Caco-2 (cell line): ENCODE results near the gene WLS. TPM values are rescaled to one million over a fixed set of nuclear protein-coding genes. Genes with fewer than 3 reads are reported as not detected.
A peak's percentile ranks its signal among the peaks of the same experiment; 100 is the strongest.

Source experiments
- BruUV-seq: library from RNA; stranded (reverse); fragments of 400-500 nt; replicated peaks from 2 replicates; lab custom pipeline; 2021; lab: Mats Ljungman, UMichigan
- CTCF ChIA-PET: fragments of 300-600 bp; sonication (Branson Sonifier 250); formaldehyde crosslinking; loops from one replicate; lab custom pipeline; 2022; ENCODE audit warnings: antibody characterized with exemption; lab: Charles Lee
- POLR2A ChIA-PET: fragments of 300-600 bp; sonication (Branson Sonifier 250); formaldehyde crosslinking; loops from one replicate; lab custom pipeline; 2022; ENCODE audit warnings: antibody characterized with exemption; lab: Charles Lee
- DNase-seq, 2 experiments: peaks; one replicate each; pipeline versions ENCODE4 v3.0.0 to v3.0.0-alpha.2; 2020 to 2022
- H3K27me3 ChIP-seq: replicated peaks from 2 replicates; pipeline ENCODE4 v1.6.0; 2011; ENCODE audit warnings: low read length; ENCODE audit not compliant: control insufficient read depth, insufficient read depth
- H3K36me3 ChIP-seq: 2 replicates; pipeline ENCODE4 v1.5.1; 2011; ENCODE audit warnings: low read length; ENCODE audit not compliant: control insufficient read depth, insufficient read depth
- H3K4me1 ChIP-seq: fragments of 250-450 bp; sonication (Bioruptor Pico); 2 replicates; pipeline ENCODE4 v1.5.1; 2020; ENCODE audit warnings: mild to moderate bottlenecking
- H3K4me3 ChIP-seq: 2 replicates; pipeline ENCODE4 v1.5.1; 2011; ENCODE audit warnings: low read depth, mild to moderate bottlenecking, control low read depth, low read length
- H3K9me3 ChIP-seq: fragments of 250-450 bp; sonication (Bioruptor Pico); 2 replicates; pipeline ENCODE4 v1.5.1; 2020; ENCODE audit warnings: mild to moderate bottlenecking, moderate library complexity
- H3K27ac Mint-ChIP-seq: one replicate; pipeline ENCODE4 v1.8.0; 2022; ENCODE audit warnings: mixed read lengths; ENCODE audit not compliant: unreplicated experiment
- H3K27me3 Mint-ChIP-seq: one replicate; pipeline ENCODE4 v1.8.0; 2022; ENCODE audit warnings: mixed read lengths; ENCODE audit not compliant: insufficient read depth, unreplicated experiment
- H3K36me3 Mint-ChIP-seq: one replicate; pipeline ENCODE4 v1.8.0; 2022; ENCODE audit warnings: mild to moderate bottlenecking, mixed read lengths; ENCODE audit not compliant: insufficient read depth, unreplicated experiment
- H3K4me1 Mint-ChIP-seq: one replicate; pipeline ENCODE4 v1.8.0; 2022; ENCODE audit warnings: low read depth, mixed read lengths; ENCODE audit not compliant: unreplicated experiment
- H3K4me3 Mint-ChIP-seq: one replicate; pipeline ENCODE4 v1.8.0; 2022; ENCODE audit warnings: mild to moderate bottlenecking, moderate library complexity, mixed read lengths; ENCODE audit not compliant: unreplicated experiment
- H3K9me3 Mint-ChIP-seq: one replicate; pipeline ENCODE4 v1.8.0; 2022; ENCODE audit warnings: mixed read lengths; ENCODE audit not compliant: unreplicated experiment
- intact Hi-C: fragments of 100-400 bp; cut with micrococcal nuclease; formaldehyde crosslinking; loops from one replicate; pipeline ENCODE4 v1.10.0; 2022; ENCODE audit not compliant: unreplicated experiment
- total RNA-seq: library from RNA; stranded (reverse); gene quantifications from 2 replicates; pipeline ENCODE4 v1.2.3, GENCODE V29; 2022
- TF ChIP-seq, protein P1 (sequence below), 2 experiments: fragments of 200-600 bp in 1 of 2; IDR thresholded peaks; 1 replicate in 1 of 2; 2 replicates in 1 of 2; pipeline versions ENCODE4 v1.5.1 to v1.8.0; 2011 to 2022; ENCODE audit warnings: antibody characterized with exemption in 1 of 2, control low read depth in 1 of 2, inconsistent platforms in 1 of 2, low read depth in 1 of 2, low read length in 1 of 2, mild to moderate bottlenecking in 1 of 2, moderate library complexity in 1 of 2; ENCODE audit not compliant: insufficient read depth in 1 of 2, severe bottlenecking in 1 of 2, unreplicated experiment in 1 of 2

Gene WLS
- total RNA-seq, 1 experiment from 2014 or later, result 72.3 TPM

DNA sequence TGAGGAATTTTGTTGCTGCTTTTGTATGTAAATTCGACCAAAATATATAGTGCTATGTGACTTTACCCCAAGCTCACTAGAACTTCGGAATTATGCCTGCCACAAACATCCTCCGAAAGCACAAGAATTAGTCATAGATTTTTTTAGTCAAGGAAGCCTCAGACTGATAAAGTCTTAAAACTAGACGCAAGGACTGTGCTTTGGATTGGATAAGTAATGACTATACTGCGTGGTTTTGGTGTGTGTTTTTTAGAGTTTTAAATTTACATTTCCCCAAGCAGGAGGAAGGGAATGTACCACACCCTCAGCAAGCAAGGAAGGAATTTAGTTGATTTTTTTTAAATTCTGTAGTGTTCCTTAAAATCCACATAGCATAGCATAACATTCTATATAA is 10.3 kb downstream of the WLS start:
- no peak overlapping the region for H3K4me3 ChIP-seq
- Mint-ChIP-seq H3K27me3 (no peaks in the 10 kb centered on the region), H3K4me3 (peak overlapping the region; percentile 29), H3K9me3 (no peaks in the 10 kb centered on the region), H3K4me1 (peaks cover 20% of the 10 kb centered on the region), H3K27ac (peak overlapping the region; percentile 55), H3K36me3 (peaks cover 13% of the 10 kb centered on the region)
- TF ChIP-seq, protein P1, sequence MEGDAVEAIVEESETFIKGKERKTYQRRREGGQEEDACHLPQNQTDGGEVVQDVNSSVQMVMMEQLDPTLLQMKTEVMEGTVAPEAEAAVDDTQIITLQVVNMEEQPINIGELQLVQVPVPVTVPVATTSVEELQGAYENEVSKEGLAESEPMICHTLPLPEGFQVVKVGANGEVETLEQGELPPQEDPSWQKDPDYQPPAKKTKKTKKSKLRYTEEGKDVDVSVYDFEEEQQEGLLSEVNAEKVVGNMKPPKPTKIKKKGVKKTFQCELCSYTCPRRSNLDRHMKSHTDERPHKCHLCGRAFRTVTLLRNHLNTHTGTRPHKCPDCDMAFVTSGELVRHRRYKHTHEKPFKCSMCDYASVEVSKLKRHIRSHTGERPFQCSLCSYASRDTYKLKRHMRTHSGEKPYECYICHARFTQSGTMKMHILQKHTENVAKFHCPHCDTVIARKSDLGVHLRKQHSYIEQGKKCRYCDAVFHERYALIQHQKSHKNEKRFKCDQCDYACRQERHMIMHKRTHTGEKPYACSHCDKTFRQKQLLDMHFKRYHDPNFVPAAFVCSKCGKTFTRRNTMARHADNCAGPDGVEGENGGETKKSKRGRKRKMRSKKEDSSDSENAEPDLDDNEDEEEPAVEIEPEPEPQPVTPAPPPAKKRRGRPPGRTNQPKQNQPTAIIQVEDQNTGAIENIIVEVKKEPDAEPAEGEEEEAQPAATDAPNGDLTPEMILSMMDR (IDR thresholded peaks at IDR 0.05; ENCODE audit: insufficient read depth in 1 of 2, low read depth in 1 of 2, low read length in 1 of 2, severe bottlenecking in 1 of 2, unreplicated experiment in 1 of 2), result no peak
- H3K4me1 ChIP-seq, result peaks cover 43% of the 10 kb centered on the region
- ChIA-PET CTCF (interaction anchor here (0.5 to 1.4 kb wide), 2 partner anchors 10 to 117 kb away, joined by 4 to 7 read pairs; partner anchors contain the start of gene WLS), POLR2A (no interaction called here)
- DNase-seq, result no peak
- H3K36me3 ChIP-seq, result no peaks in the 10 kb centered on the region
- BruUV-seq, result no TSS peak
- H3K9me3 ChIP-seq, result no peaks in the 10 kb centered on the region
- H3K27me3 ChIP-seq, result no peaks in the 10 kb centered on the region
- intact Hi-C loops, result no loop called here

DNA sequence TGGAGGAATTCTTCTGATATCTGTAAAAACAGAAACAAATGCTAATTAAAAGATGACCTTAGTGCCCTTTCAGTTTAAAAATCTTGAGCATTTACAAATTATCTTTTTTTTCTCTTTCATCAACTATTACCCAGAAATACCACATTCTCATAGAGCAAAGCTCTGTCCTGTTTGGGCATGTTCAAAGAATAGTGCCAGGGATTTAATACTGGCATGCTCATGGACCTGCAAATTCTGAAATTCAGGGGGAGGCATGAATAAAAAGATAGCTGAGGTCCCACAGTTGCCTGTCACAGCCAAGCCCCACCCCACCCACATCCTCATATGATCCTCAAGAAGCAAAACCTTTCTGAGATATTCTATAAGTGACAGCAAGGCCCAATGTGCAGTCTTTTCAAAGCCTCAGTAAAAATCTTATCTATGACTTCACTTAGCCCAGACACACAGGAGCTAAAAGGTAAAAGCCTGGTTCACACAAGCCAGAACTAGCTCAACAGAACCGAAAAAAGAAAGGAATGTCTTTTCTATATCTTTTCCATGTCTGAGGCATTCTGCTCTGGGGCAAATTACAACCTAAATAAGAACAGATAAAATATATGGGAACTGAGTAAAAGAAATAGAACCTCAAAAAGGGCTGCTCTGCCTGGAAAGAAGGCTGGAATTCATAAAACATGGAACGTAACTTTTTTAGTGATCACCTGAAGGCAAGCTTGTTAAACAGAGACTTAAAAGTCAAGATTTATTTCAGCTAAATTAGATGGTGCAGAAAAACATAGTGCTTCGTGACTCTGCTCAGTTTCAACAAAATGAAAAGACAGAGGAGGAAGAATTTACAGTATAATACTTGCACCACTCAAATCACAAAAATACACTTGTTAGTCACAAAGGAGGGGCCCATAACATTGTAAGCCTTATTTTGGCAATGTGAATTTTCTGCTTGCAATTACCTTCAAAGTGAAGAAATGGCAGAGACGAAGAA is 11.0 kb downstream of the WLS start:
- Mint-ChIP-seq H3K4me1 (peaks cover 20% of the 10 kb centered on the region), H3K27me3 (no peaks in the 10 kb centered on the region), H3K36me3 (peaks cover 13% of the 10 kb centered on the region), H3K4me3 (peak overlapping the region; percentile 29), H3K27ac (no peak overlapping the region), H3K9me3 (no peaks in the 10 kb centered on the region)
- intact Hi-C loops, result no loop called here
- Histone ChIP-seq H3K9me3 (no peaks in the 10 kb centered on the region), H3K27me3 (no peaks in the 10 kb centered on the region), H3K4me3 (no peak overlapping the region), H3K4me1 (peaks cover 46% of the 10 kb centered on the region), H3K36me3 (no peaks in the 10 kb centered on the region)
- ChIA-PET POLR2A (no interaction called here), CTCF (interaction anchor here (1.4 kb wide), 1 partner anchor 11 kb away, joined by 4 read pairs; the partner anchor contains the start of gene WLS)
- no TSS peak for BruUV-seq
- TF ChIP-seq, protein P1 (IDR thresholded peaks at IDR 0.05; ENCODE audit: insufficient read depth in 1 of 2, low read depth in 1 of 2, low read length in 1 of 2, severe bottlenecking in 1 of 2, unreplicated experiment in 1 of 2), result no peak
- DNase-seq, result no peak

DNA sequence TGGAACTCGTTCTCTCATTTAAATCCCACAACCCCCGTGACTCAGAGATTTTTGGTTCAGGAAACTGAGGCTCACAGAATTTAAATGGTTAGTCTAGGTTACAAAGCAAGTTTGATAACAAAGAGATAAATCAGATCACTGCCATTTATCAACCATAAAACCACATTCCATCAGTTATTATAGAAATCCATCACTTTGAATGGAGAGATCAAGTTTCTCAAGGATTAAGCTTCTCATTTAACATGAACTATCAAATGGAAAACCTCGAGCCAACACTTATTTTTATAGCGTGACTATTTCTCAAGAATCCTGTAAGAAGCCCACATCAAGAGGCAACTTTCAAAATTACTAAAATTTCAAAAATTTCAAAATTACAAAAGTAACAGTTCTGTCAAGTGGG is 11.9 kb downstream of the WLS start:
- H3K9me3 ChIP-seq, result no peaks in the 10 kb centered on the region
- no peak overlapping the region for H3K4me3 Mint-ChIP-seq
- no peaks in the 10 kb centered on the region for H3K9me3 Mint-ChIP-seq
- no peaks in the 10 kb centered on the region for H3K27me3 ChIP-seq
- peaks cover 6% of the 10 kb centered on the region for H3K36me3 Mint-ChIP-seq
- ChIA-PET CTCF (no interaction called here), POLR2A (interaction anchor here (0.7 kb wide), 1 partner anchor 10 kb away, joined by 3 read pairs; no protein-coding TSS in a partner anchor)
- intact Hi-C loops, result no loop called here
- no peaks in the 10 kb centered on the region for H3K36me3 ChIP-seq
- BruUV-seq, result no TSS peak
- no peak overlapping the region for H3K4me3 ChIP-seq
- no peak for DNase-seq
- H3K4me1 ChIP-seq, result peaks cover 48% of the 10 kb centered on the region
- H3K27me3 Mint-ChIP-seq, result no peaks in the 10 kb centered on the region
- peaks cover 20% of the 10 kb centered on the region for H3K4me1 Mint-ChIP-seq
- TF ChIP-seq, protein P1 (IDR thresholded peaks at IDR 0.05; ENCODE audit: insufficient read depth in 1 of 2, low read depth in 1 of 2, low read length in 1 of 2, severe bottlenecking in 1 of 2, unreplicated experiment in 1 of 2), result no peak
- no peak overlapping the region for H3K27ac Mint-ChIP-seq
